ENCODE measurements around the gene C13orf42. TPM values are rescaled to one million over a fixed set of nuclear protein-coding genes. Genes with fewer than 3 reads are reported as not detected.

The C13orf42 gene
- total RNA-seq, 4 donors from 2014 or later = not detected

DNA sequence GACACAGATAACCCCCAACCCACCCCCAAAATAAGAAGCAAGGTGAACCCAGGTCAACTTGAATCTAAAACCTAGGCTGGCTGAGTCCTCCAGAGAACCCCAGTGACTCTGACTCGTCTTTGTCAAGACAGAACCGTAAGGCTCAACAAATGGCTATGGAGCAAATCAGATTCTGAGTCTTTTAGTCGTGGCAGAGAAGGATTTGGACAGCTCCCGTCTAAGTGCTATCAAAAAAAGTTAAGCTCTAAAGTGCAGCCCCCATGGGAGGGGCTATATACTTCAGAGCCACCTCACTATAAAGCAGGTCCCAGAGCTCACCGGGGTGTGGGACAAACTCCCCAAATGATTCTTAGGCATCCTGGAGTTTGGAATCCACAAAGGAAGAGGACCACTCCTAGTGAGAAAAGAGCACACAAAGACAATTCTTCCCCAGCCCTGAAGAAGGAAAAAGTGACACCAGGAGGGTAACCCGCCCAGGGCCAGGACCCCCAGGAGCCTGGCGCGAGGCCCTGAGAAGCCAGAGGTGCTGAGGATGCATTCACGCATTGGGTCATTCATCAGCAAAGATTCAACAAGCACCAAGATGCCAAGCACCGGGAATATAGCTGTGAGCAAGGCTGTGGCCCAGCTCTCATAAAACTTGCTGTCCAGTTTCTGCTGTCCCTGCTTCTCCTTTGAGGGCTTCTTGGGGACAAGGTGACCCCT, 25.4 kb upstream of the C13orf42 start:
- TF ChIP-seq, protein P1, sequence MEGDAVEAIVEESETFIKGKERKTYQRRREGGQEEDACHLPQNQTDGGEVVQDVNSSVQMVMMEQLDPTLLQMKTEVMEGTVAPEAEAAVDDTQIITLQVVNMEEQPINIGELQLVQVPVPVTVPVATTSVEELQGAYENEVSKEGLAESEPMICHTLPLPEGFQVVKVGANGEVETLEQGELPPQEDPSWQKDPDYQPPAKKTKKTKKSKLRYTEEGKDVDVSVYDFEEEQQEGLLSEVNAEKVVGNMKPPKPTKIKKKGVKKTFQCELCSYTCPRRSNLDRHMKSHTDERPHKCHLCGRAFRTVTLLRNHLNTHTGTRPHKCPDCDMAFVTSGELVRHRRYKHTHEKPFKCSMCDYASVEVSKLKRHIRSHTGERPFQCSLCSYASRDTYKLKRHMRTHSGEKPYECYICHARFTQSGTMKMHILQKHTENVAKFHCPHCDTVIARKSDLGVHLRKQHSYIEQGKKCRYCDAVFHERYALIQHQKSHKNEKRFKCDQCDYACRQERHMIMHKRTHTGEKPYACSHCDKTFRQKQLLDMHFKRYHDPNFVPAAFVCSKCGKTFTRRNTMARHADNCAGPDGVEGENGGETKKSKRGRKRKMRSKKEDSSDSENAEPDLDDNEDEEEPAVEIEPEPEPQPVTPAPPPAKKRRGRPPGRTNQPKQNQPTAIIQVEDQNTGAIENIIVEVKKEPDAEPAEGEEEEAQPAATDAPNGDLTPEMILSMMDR (IDR thresholded peaks at IDR 0.05) = no peak
- no peak for TF ChIP-seq POLR2A (IDR thresholded peaks at IDR 0.05)
- no peak overlapping the region for H3K4me3 ChIP-seq
- DNase-seq = no peak

DNA sequence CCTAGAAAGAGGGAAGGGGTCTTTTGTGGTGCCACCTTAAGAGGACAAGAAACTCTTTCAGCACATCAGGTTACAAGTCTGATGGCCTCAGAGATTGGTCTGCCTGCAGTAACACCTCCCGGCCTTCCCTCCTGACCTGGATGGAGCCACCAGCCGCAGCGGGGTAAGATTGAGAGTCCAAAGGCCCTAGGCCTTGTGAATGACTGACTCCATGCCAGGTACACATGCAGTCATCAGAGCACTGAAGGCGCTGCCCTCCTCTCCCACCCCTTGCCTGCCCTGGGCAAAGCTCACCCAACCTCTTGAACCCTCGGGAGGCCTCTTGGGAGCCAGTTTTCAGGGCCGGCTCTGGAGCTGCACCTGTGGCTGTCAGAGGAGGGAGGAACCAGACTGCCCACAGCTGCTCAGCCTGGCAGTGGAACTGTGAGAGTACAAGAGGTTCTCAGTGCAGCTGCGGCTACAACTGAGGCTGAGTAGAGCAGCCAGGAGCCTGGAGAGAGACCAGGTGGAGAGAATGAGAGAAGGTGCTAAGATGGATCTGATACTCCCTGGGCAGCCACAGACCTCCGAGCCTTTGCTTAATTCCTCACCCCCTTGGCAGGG, 23.8 kb upstream of the C13orf42 start:
- intact Hi-C loops (cut with DNase I; ENCODE audit: low total_unique reads) = no loop called here
- Histone ChIP-seq H3K4me1 (no peaks in the 10 kb centered on the region), H3K9me3 (no peaks in the 10 kb centered on the region), H3K4me3 (no peak overlapping the region), H3K36me3 (no peaks in the 10 kb centered on the region), H3K27ac (no peak overlapping the region), H3K27me3 (no peaks in the 10 kb centered on the region)
- no peak for DNase-seq
- TF ChIP-seq, protein P1 (IDR thresholded peaks at IDR 0.05) = no peak
- no peak for TF ChIP-seq POLR2A (IDR thresholded peaks at IDR 0.05)

More for the DNA sequence above, 25.4 kb upstream of the C13orf42 start:
- Histone ChIP-seq H3K27me3 (no peaks in the 10 kb centered on the region), H3K4me1 (no peaks in the 10 kb centered on the region), H3K27ac (no peak overlapping the region), H3K36me3 (no peaks in the 10 kb centered on the region), H3K9me3 (no peaks in the 10 kb centered on the region)
- intact Hi-C loops (cut with DNase I; ENCODE audit: low total_unique reads) = no loop called here

DNA sequence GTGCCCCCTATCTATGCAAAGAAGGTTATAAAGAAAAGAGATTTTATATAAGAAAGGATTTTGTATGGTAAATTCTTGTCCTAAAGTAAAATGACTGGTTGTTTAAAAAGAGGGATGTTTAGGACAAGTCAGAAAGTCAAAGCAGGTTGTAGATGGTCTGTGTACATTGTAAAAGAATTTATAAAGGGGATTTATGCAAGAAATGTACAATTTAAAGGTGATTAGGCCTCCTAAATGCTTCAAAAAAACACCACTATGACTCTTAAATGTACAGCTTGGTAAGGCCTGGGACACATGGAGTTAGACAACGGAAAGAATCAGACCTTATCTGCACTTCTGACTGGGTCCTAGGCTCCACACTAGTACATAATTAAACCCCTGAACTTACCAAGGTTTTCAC, 19.3 kb upstream of the C13orf42 start:
- Histone ChIP-seq H3K27ac (no peak overlapping the region), H3K9me3 (no peaks in the 10 kb centered on the region), H3K4me3 (no peak overlapping the region), H3K27me3 (no peaks in the 10 kb centered on the region), H3K4me1 (no peaks in the 10 kb centered on the region), H3K36me3 (no peaks in the 10 kb centered on the region)
- intact Hi-C loops (cut with DNase I; ENCODE audit: low total_unique reads) = no loop called here
- TF ChIP-seq, protein P1 (IDR thresholded peaks at IDR 0.05) = no peak
- TF ChIP-seq POLR2A (IDR thresholded peaks at IDR 0.05) = no peak
- DNase-seq = no peak

DNA sequence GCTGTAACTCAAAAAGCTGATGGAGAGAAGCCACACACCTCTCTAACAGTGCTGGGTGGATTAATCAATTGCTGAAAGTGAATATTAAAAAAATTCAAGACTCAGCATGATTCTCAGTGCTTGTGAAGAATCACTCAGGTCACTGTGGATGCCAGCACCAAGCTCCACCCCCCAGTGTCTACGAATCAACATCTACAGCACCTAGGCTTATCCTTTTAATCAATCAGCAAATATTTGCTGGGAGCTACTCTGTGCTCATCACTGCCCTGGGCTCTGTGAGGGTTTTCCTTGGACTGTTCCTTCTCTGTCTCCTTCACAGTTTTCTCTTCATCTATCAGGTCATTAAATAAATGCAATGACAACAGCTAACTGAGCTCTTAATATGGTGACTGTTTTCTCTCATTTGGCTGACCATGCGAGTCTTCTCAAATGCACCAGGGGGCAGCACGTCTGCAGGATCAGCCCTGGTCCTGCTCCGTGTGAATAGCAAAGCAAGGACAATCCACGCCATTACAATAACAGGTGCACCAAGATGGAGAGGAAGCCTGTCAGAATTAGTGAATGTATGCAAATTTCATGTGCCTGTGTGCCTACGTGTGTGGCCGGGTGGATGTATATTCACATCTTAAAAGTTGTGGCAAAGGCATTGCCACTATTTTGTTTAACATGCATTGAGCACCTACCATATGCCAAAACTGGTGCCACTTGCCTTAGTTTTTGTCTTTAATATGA, 14.6 kb upstream of the C13orf42 start:
- peak; percentile 25 to 35 for DNase-seq
- H3K27ac ChIP-seq = no peak overlapping the region
- H3K27me3 ChIP-seq = no peaks in the 10 kb centered on the region
- no peaks in the 10 kb centered on the region for H3K36me3 ChIP-seq
- intact Hi-C loops (cut with DNase I; ENCODE audit: low total_unique reads) = no loop called here
- no peaks in the 10 kb centered on the region for H3K9me3 ChIP-seq
- no peaks in the 10 kb centered on the region for H3K4me1 ChIP-seq
- H3K4me3 ChIP-seq = no peak overlapping the region
- TF ChIP-seq POLR2A (IDR thresholded peaks at IDR 0.05) = no peak
- TF ChIP-seq, protein P1 (IDR thresholded peaks at IDR 0.05) = peak; percentile 46 to 59 (median 57)
